Pancreas (tissue), 10 donors: ENCODE measurements around the gene KRT7. TPM values are rescaled to one million over a fixed set of nuclear protein-coding genes. Genes with fewer than 3 reads are reported as not detected.
"Not testable (repeated sequence)": the region's sequence is repeated elsewhere in the genome, so short reads cannot be mapped to it uniquely, and the experiment has no call there.

Experiments used
- ATAC-seq, 4 donors: fragments of 200-7000 bp; cut with Tn5 transposase; one replicate each; pipeline versions ENCODE4 v1.8.0 to v1.9.1; 2020; ENCODE audit warnings: mild to moderate bottlenecking in 4 of 4, moderate library complexity in 4 of 4
- DNase-seq, 6 donors: peaks; one replicate each; pipeline ENCODE4 v3.0.0-alpha.2; 2020
- FAIRE-seq: peaks from 2 replicates; lab custom pipeline; 2012; peaks lifted over from hg19 to GRCh38; lab: Jason Lieb, UNC
- H3K27ac ChIP-seq, 4 donors: fragments of 200-600 bp; sonication (generic); 1 replicate in 3 of 4; 2 replicates in 1 of 4; pipeline versions ENCODE4 v1.5.0 to v1.8.0; 2020
- H3K27me3 ChIP-seq, 4 donors: fragments of 200-600 bp; one replicate each; pipeline ENCODE4 v1.8.0; 2021
- H3K36me3 ChIP-seq, 3 donors: fragments of 200-600 bp; sonication (generic) in 1 of 3; one replicate each; pipeline versions ENCODE4 v1.5.0 to v1.8.0; 2020 to 2021
- H3K4me1 ChIP-seq, 3 donors: fragments of 200-600 bp; one replicate each; pipeline ENCODE4 v1.8.0; 2021
- H3K4me3 ChIP-seq, 4 donors: fragments of 200-600 bp; sonication (generic) in 2 of 4; one replicate each; pipeline versions ENCODE4 v1.5.0 to v1.8.0; 2020 to 2021
- H3K9me3 ChIP-seq, 4 donors: fragments of 200-600 bp; one replicate each; pipeline ENCODE4 v1.8.0; 2021
- WGBS, 2 donors: extraction: QIAGEN DNeasy Blood & Tissue Kit; methylation state at CpG; one replicate each; pipeline ENCODE4 v1.1.7; 2013; 5-methylcytosine and 5-hydroxymethylcytosine counted together
- intact Hi-C, 3 donors: fragments of 100-400 bp; cut with DNase I; formaldehyde crosslinking; loops; one replicate each; pipeline versions ENCODE4 v1.11.1 to v1.14.2; 2022
- polyA plus RNA-seq, 2 donors: library from polyadenylated mRNA; stranded (reverse); fragments of 200-250 nt; gene quantifications; one replicate each; pipeline ENCODE4 v1.2.3, GENCODE V29; 2013
- total RNA-seq, 6 donors: library from RNA; stranded (reverse); fragmentation: NEBNext Ultra II Directional in 4 of 6; extraction: Animal tissue kit (Norgen Biotek cat#: 25700) in 4 of 6; gene quantifications; one replicate each; pipeline versions ENCODE4 v1.2.1 to v1.2.4, GENCODE V29; 2021 to 2023
- TF ChIP-seq, protein P1 (sequence below), 4 donors: fragments of 200-600 bp; sonication (generic) in 3 of 4; IDR thresholded peaks; one replicate each; pipeline versions ENCODE4 v1.5.0 to v1.8.0; 2021; ENCODE audit warnings: antibody characterized with exemption in 4 of 4
- donor health status: healthy with polysubstance abuse.
- donor health status: DM: no; HTN: no; CAD: no; lungs with moderate emphysema.
- donor health status: DM: no; HTN: no; CAD: no.
- donor health status: control.
- donor health status: control.
- donor health status: Bipolar disorder and iron deficiency.
- donor health status: DM: yes; HTN: yes; CAD: no.
- donor health status: DM: no; HTN: no; CAD: no.
- donor health status: DM: no; HTN: no; CAD: no.
- donor health status: DM: yes; HTN: yes; CAD: no.

The KRT7 gene
- total and polyA plus RNA-seq, 8 donors: 57.5 to 336 (median 116) TPM

DNA sequence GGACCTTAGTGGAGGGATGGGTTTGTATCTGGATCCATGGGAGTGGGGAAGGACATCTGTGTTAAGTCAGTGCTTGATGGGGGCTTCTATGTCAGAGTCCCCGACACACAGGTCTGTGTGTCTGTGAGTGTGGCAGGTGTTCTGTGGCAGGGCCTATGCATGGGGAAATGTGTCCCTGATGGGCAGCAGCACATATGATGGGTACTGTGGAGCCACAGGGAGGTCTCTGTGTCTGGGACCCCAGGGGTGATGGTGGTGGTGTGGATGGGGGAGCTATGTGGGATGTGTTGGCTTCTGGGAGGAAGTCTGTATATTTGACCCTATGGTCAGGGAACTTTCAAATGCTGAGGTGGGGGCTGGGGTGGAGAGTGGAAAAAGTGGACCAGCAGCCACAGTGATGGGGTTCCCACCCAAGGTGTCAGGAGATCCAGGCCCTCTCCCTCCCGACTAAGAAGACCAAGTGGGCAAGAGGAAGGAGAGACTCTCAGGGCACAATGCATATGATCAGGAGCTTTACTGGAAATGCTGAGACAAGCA lies 16.5 kb downstream of the KRT7 start:
- peak overlapping the region in 2 of 4 donors; percentile 15 to 43 for H3K4me3 ChIP-seq
- TF ChIP-seq, protein P1, sequence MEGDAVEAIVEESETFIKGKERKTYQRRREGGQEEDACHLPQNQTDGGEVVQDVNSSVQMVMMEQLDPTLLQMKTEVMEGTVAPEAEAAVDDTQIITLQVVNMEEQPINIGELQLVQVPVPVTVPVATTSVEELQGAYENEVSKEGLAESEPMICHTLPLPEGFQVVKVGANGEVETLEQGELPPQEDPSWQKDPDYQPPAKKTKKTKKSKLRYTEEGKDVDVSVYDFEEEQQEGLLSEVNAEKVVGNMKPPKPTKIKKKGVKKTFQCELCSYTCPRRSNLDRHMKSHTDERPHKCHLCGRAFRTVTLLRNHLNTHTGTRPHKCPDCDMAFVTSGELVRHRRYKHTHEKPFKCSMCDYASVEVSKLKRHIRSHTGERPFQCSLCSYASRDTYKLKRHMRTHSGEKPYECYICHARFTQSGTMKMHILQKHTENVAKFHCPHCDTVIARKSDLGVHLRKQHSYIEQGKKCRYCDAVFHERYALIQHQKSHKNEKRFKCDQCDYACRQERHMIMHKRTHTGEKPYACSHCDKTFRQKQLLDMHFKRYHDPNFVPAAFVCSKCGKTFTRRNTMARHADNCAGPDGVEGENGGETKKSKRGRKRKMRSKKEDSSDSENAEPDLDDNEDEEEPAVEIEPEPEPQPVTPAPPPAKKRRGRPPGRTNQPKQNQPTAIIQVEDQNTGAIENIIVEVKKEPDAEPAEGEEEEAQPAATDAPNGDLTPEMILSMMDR (IDR thresholded peaks at IDR 0.05): no peak
- peak in 1 of 4 donors; percentile 7 for ATAC-seq
- no peaks in the 10 kb centered on the region for H3K27me3 ChIP-seq
- H3K4me1 ChIP-seq: peaks cover 49 to 56% (median 52%) of the 10 kb centered on the region in 3 donors
- no peak for FAIRE-seq
- intact Hi-C loops: no loop called here
- peak in 3 of 6 donors; percentile 17 to 33 (median 26) for DNase-seq
- no peaks in the 10 kb centered on the region for H3K9me3 ChIP-seq
- H3K36me3 ChIP-seq: no peaks in the 10 kb centered on the region
- WGBS, 2 donors: 38 to 45% methylated on average over 2 of the region's 2 CpGs
- H3K27ac ChIP-seq: peak overlapping the region; percentile 80 to 96 (median 92)

DNA sequence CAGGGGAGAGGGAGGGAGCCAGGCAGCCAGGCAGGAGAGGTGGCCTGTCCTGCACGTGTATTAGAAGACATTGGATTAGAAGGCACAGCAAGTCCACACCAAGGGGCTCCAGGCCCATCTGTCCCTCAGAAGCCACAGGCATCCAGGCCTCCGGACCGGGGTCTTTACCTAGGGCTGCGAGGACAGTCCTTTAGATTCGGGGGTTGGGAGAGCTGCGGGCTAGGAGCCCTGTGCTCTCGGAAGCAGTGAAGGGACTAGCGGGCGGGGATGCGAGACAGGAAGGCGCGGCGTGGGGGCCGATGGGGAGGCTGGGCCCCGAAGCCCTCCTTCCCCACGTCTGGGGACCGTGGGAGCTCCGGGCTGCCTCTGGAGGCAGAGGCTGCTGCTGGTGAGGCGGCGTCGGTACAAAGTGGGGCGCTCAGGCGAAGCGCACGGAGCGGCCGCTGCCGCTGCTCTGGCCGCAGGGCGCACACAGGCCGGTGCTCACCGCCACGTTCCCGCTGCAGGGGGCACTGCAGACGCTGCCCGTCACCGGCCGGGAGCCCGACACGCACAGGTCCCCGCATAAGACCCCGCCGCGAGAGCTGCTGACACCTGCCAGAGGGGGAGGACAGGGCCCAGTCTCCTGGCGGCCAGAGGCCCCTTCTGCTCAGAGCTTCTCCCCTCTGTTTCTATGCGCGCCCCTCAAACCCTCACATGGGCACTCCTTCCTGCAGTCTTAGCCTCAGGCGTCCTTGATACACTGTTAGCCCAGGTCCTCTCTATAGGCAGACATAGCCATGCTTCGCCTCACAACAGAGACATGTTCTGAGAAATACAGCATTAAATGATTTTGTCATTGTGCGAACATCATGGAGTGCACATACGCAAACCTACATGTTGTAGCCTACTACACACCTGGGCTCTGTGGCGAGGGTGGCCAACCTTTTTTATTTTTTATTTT lies 17.3 kb downstream of the KRT7 start:
- DNase-seq: peak in 5 of 6 donors; percentile 19 to 79 (median 42)
- TF ChIP-seq, protein P1 (IDR thresholded peaks at IDR 0.05): no peak
- WGBS, 2 donors: 72 to 77% methylated on average over 50 to 52 of the region's 52 CpGs
- Histone ChIP-seq H3K9me3 (no peaks in the 10 kb centered on the region), H3K27ac (peak overlapping the region; percentile 80 to 96 (median 92)), H3K4me1 (peaks cover 42 to 48% (median 45%) of the 10 kb centered on the region in 3 donors), H3K27me3 (no peaks in the 10 kb centered on the region), H3K36me3 (no peaks in the 10 kb centered on the region), H3K4me3 (peak overlapping the region in 2 of 4 donors; percentile 15 to 43)
- intact Hi-C loops: no loop called here
- no peak for FAIRE-seq
- peak in 1 of 4 donors; percentile 4 for ATAC-seq

DNA sequence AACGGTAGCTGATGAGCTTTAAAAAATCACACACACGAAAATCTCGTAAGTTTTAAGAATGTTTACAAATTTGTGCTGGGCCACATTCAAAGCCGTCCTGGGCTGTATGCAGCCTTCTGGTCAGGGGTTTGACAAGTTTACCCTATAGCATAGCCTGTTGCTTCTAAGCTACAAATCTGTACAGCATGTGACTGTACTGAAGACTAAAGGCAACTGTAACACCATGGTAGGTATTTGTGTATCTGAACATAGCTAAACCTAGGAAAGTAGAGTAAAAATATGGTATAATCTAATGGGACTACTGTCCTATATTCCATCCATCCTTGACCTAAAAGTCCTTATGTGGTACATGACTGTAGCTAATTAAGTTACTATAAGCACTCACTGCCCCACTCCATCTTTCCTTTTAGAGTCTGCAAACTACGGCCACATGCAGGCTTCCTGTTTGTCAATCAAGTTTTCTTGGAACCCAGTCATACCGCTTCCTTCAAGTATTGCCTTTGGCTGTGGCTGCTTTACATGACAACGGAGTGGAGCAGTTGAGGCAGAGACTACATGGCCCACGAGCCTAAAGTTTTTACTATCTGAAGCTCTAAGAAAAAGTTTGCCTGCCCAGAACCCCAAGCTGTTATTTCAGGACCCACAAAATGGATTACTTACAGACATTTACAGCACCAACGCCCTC lies 18.5 kb downstream of the KRT7 start:
- no peak for ATAC-seq
- FAIRE-seq: no peak
- intact Hi-C loops: no loop called here
- TF ChIP-seq, protein P1 (IDR thresholded peaks at IDR 0.05): no peak
- WGBS, 2 donors: 80 to 89% methylated on average over 9 of the region's 9 CpGs
- H3K36me3 ChIP-seq: no peaks in the 10 kb centered on the region
- H3K27me3 ChIP-seq: no peaks in the 10 kb centered on the region
- H3K4me1 ChIP-seq: peaks cover 30 to 37% (median 35%) of the 10 kb centered on the region in 3 donors
- no peaks in the 10 kb centered on the region for H3K9me3 ChIP-seq
- H3K27ac ChIP-seq: peak overlapping the region in 1 of 4 donors; percentile 90
- no peak overlapping the region for H3K4me3 ChIP-seq
- peak in 2 of 6 donors; percentile 5 to 6 for DNase-seq

DNA sequence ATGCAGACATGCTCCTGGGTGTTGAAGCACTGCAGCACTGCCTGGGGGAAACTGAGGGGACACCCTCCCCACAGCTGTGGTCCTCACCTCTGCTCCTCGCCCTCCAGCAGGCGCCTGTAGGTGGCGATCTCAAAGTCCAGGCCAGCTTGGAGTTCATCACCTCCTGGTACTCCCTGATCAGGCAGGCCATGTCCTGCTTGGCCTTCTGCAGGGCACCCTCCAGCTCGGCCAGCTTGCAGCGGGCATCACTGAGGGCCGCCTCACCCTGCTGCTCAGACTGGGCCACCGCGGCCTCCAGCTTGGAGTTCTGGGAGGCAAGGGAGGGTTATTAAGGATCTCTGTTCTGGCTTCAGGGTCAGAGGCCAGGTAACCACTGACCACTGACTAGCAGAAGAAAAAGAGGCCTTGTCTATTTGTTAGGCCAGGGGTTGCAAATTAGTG lies 19.2 kb downstream of the KRT7 start:
- FAIRE-seq, H3K27ac ChIP-seq, intact Hi-C loops, H3K36me3 ChIP-seq, H3K9me3 ChIP-seq, H3K27me3 ChIP-seq, H3K4me3 ChIP-seq, ATAC-seq: not testable (repeated sequence)
- 89 to 93% methylated on average over 8 of the region's 8 CpGs for WGBS, 2 donors
- DNase-seq: peak in 3 of 6 donors; percentile 16 to 34 (median 23)
- peaks cover 25 to 30% (median 30%) of the 10 kb centered on the region in 3 donors for H3K4me1 ChIP-seq
